Mammary epithelial cell (primary cell): ENCODE data around the gene DNAJC1.
"Not testable (repeated sequence)": the region's sequence is repeated elsewhere in the genome, so short reads cannot be mapped to it uniquely, and the experiment has no call there.

Source experiments
- EZH2 ChIP-seq: IDR thresholded peaks from 2 replicates; pipeline ENCODE4 v1.6.1; 2012; ENCODE audit warnings: low read length, inconsistent platforms, borderline replicate concordance
- TF ChIP-seq, protein P1 (sequence below), 2 donors: IDR thresholded peaks in 1 of 2; conservative IDR thresholded peaks in 1 of 2; 2 replicates each; pipeline ENCODE4 v1.5.1; 2011 to 2012; ENCODE audit warnings: inconsistent platforms in 2 of 2, low read length in 2 of 2, mild to moderate bottlenecking in 2 of 2, control low read depth in 1 of 2, low read depth in 1 of 2; ENCODE audit not compliant: insufficient read depth in 1 of 2; ENCODE audit errors: extremely low read depth in 1 of 2

DNA sequence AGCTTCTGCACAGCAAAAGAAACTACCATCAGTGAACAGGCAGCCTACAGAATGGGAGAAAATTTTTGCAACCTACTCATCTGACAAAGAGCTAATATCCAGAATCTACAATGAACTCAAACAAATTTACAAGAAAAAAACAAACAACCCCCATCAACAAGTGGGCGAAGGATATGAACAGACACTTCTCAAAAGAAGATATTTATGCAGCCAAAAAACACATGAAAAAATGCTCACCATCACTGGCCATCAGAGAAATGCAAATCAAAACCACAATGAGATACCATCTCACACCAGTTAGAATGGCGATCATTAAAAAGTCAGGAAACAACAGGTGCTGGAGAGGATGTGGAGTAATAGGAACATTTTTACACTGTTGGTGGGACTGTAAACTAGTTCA is 162.3 kb downstream of the DNAJC1 start:
- TF ChIP-seq, protein P1, sequence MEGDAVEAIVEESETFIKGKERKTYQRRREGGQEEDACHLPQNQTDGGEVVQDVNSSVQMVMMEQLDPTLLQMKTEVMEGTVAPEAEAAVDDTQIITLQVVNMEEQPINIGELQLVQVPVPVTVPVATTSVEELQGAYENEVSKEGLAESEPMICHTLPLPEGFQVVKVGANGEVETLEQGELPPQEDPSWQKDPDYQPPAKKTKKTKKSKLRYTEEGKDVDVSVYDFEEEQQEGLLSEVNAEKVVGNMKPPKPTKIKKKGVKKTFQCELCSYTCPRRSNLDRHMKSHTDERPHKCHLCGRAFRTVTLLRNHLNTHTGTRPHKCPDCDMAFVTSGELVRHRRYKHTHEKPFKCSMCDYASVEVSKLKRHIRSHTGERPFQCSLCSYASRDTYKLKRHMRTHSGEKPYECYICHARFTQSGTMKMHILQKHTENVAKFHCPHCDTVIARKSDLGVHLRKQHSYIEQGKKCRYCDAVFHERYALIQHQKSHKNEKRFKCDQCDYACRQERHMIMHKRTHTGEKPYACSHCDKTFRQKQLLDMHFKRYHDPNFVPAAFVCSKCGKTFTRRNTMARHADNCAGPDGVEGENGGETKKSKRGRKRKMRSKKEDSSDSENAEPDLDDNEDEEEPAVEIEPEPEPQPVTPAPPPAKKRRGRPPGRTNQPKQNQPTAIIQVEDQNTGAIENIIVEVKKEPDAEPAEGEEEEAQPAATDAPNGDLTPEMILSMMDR (conservative IDR thresholded peaks at IDR 0.05 in 1 of 2, IDR thresholded peaks at IDR 0.05 in 1 of 2; ENCODE audit: extremely low read depth in 1 of 2, insufficient read depth in 1 of 2, low read depth in 1 of 2, low read length in 2 of 2): not testable (repeated sequence)
- not testable (repeated sequence) for TF ChIP-seq EZH2
